ENCODE data around the gene CD59. TPM values are rescaled to one million over a fixed set of nuclear protein-coding genes. Genes with fewer than 3 reads are reported as not detected.
A peak's percentile ranks its signal among the peaks of the same experiment; 100 is the strongest.

Gene CD59
- total RNA-seq, 2 donors from 2014 or later, result 10.0 to 35.5 TPM

GRCh38 chr11:33703234-33703633, 33.0 kb downstream of the CD59 start:
- no peak overlapping the region for H3K4me3 Mint-ChIP-seq
- no peaks in the 10 kb centered on the region for H3K9me3 Mint-ChIP-seq
- ATAC-seq (replicated peaks in 1 of 2), result no peak
- H3K27me3 Mint-ChIP-seq (ENCODE audit: low read depth), result peaks cover 12% of the 10 kb centered on the region
- no peak overlapping the region for H3K27ac Mint-ChIP-seq
- no peaks in the 10 kb centered on the region for H3K36me3 Mint-ChIP-seq (ENCODE audit: insufficient read depth in 2 of 2)
- peaks cover 26% of the 10 kb centered on the region for H3K4me1 Mint-ChIP-seq (ENCODE audit: low read depth)
- no peak for DNase-seq

GRCh38 chr11:33701302-33702230, 34.7 kb downstream of the CD59 start:
- peaks cover 29% of the 10 kb centered on the region for H3K27me3 Mint-ChIP-seq (ENCODE audit: low read depth)
- no peaks in the 10 kb centered on the region for H3K36me3 Mint-ChIP-seq (ENCODE audit: insufficient read depth in 2 of 2)
- peak overlapping the region; percentile 92 to 93 for H3K4me3 Mint-ChIP-seq
- DNase-seq (no peak), ATAC-seq (replicated peaks in 1 of 2) (no peak)
- H3K9me3 Mint-ChIP-seq, result no peaks in the 10 kb centered on the region
- peaks cover 20% of the 10 kb centered on the region for H3K4me1 Mint-ChIP-seq (ENCODE audit: low read depth)
- H3K27ac Mint-ChIP-seq, result no peak overlapping the region

GRCh38 chr11:33700502-33701271, 35.5 kb downstream of the CD59 start, which contains the start of gene C11orf91:
C11orf91 (minus strand) TSS chr11:33700826; CDS start chr11:33700740, 86 bp downstream.
- Mint-ChIP-seq H3K4me1 (ENCODE audit: low read depth) (peaks cover 15% of the 10 kb centered on the region), H3K4me3 (peak within 1 kb of the TSS; percentile 92 to 93), H3K27ac (peak within 1 kb of the TSS; percentile 71), H3K36me3 (ENCODE audit: insufficient read depth in 2 of 2) (no peaks in the 10 kb centered on the region), H3K9me3 (no peaks in the 10 kb centered on the region), H3K27me3 (ENCODE audit: low read depth) (peaks cover 37% of the 10 kb centered on the region)
- ATAC-seq (replicated peaks in 1 of 2) (peak; percentile 93 to 94), DNase-seq (peak; percentile 95 to 98)

GRCh38 chr11:33700063-33700501, 36.1 kb downstream of the CD59 start:
- Mint-ChIP-seq H3K27ac (no peak overlapping the region), H3K4me1 (ENCODE audit: low read depth) (peaks cover 15% of the 10 kb centered on the region), H3K9me3 (no peaks in the 10 kb centered on the region), H3K27me3 (ENCODE audit: low read depth) (peaks cover 37% of the 10 kb centered on the region), H3K4me3 (peak overlapping the region; percentile 77 to 85), H3K36me3 (ENCODE audit: insufficient read depth in 2 of 2) (no peaks in the 10 kb centered on the region)
- no peak for DNase-seq
- no peak for ATAC-seq (replicated peaks in 1 of 2)

- Mint-ChIP-seq H3K4me3 (peak overlapping the region; percentile 77 to 85), H3K36me3 (ENCODE audit: insufficient read depth in 2 of 2) (no peaks in the 10 kb centered on the region), H3K4me1 (ENCODE audit: low read depth) (peaks cover 15% of the 10 kb centered on the region), H3K27me3 (ENCODE audit: low read depth) (peaks cover 37% of the 10 kb centered on the region), H3K9me3 (no peaks in the 10 kb centered on the region), H3K27ac (no peak overlapping the region)
- ATAC-seq (replicated peaks in 1 of 2), result no peak
- DNase-seq, result no peak
These were observed 36.6 kb downstream of the CD59 start for GRCh38 chr11:33699515-33700062.

- H3K27ac Mint-ChIP-seq, result no peak overlapping the region
- DNase-seq (no peak), ATAC-seq (replicated peaks in 1 of 2) (no peak)
- H3K9me3 Mint-ChIP-seq, result no peaks in the 10 kb centered on the region
- peaks cover 15% of the 10 kb centered on the region for H3K4me1 Mint-ChIP-seq (ENCODE audit: low read depth)
- H3K4me3 Mint-ChIP-seq, result no peak overlapping the region
- peaks cover 37% of the 10 kb centered on the region for H3K27me3 Mint-ChIP-seq (ENCODE audit: low read depth)
- no peaks in the 10 kb centered on the region for H3K36me3 Mint-ChIP-seq (ENCODE audit: insufficient read depth in 2 of 2)
These were observed 37.3 kb downstream of the CD59 start for GRCh38 chr11:33698921-33699320.

- ATAC-seq (replicated peaks in 1 of 2) (no peak), DNase-seq (no peak)
- Mint-ChIP-seq H3K4me1 (ENCODE audit: low read depth) (peaks cover 15% of the 10 kb centered on the region), H3K36me3 (ENCODE audit: insufficient read depth in 2 of 2) (no peaks in the 10 kb centered on the region), H3K27ac (no peak overlapping the region), H3K9me3 (no peaks in the 10 kb centered on the region), H3K4me3 (no peak overlapping the region), H3K27me3 (ENCODE audit: low read depth) (peaks cover 37% of the 10 kb centered on the region)
These were observed 38.2 kb downstream of the CD59 start for GRCh38 chr11:33697997-33698396.

- Mint-ChIP-seq H3K4me3 (no peak overlapping the region), H3K27me3 (ENCODE audit: low read depth) (peaks cover 37% of the 10 kb centered on the region)
These were observed 39.1 kb downstream of the CD59 start for GRCh38 chr11:33696931-33697638.

GRCh38 chr11:33696411-33696810, 39.8 kb downstream of the CD59 start:
- H3K4me1 Mint-ChIP-seq (ENCODE audit: low read depth), result peaks cover 17% of the 10 kb centered on the region
- no peak overlapping the region for H3K4me3 Mint-ChIP-seq
- DNase-seq (no peak), ATAC-seq (replicated peaks in 1 of 2) (no peak)
- no peaks in the 10 kb centered on the region for H3K9me3 Mint-ChIP-seq
- no peaks in the 10 kb centered on the region for H3K36me3 Mint-ChIP-seq (ENCODE audit: insufficient read depth in 2 of 2)
- peaks cover 37% of the 10 kb centered on the region for H3K27me3 Mint-ChIP-seq (ENCODE audit: low read depth)
- H3K27ac Mint-ChIP-seq, result no peak overlapping the region

More at GRCh38 chr11:33696931-33697638, 39.1 kb downstream of the CD59 start:
- DNase-seq, result no peak
- Mint-ChIP-seq H3K9me3 (no peaks in the 10 kb centered on the region), H3K27ac (no peak overlapping the region), H3K4me1 (ENCODE audit: low read depth) (peaks cover 15% of the 10 kb centered on the region), H3K36me3 (ENCODE audit: insufficient read depth in 2 of 2) (no peaks in the 10 kb centered on the region)
- no peak for ATAC-seq (replicated peaks in 1 of 2)

- no peaks in the 10 kb centered on the region for H3K36me3 Mint-ChIP-seq (ENCODE audit: insufficient read depth in 2 of 2)
- no peak overlapping the region for H3K4me3 Mint-ChIP-seq
- no peaks in the 10 kb centered on the region for H3K9me3 Mint-ChIP-seq
- peaks cover 24% of the 10 kb centered on the region for H3K4me1 Mint-ChIP-seq (ENCODE audit: low read depth)
- H3K27ac Mint-ChIP-seq, result no peak overlapping the region
- H3K27me3 Mint-ChIP-seq (ENCODE audit: low read depth), result peaks cover 36% of the 10 kb centered on the region
- no peak for ATAC-seq (replicated peaks in 1 of 2)
- DNase-seq, result no peak
These were observed 41.1 kb downstream of the CD59 start for GRCh38 chr11:33695051-33695566.

- no peak overlapping the region for H3K4me3 Mint-ChIP-seq
- H3K4me1 Mint-ChIP-seq (ENCODE audit: low read depth), result peaks cover 24% of the 10 kb centered on the region
- no peak for DNase-seq
- no peak overlapping the region for H3K27ac Mint-ChIP-seq
- H3K9me3 Mint-ChIP-seq, result no peaks in the 10 kb centered on the region
- no peaks in the 10 kb centered on the region for H3K36me3 Mint-ChIP-seq (ENCODE audit: insufficient read depth in 2 of 2)
- peaks cover 30% of the 10 kb centered on the region for H3K27me3 Mint-ChIP-seq (ENCODE audit: low read depth)
- ATAC-seq (replicated peaks in 1 of 2), result no peak
These were observed 41.7 kb downstream of the CD59 start for GRCh38 chr11:33694346-33695050.

- Mint-ChIP-seq H3K4me3 (no peak overlapping the region), H3K36me3 (ENCODE audit: insufficient read depth in 2 of 2) (no peaks in the 10 kb centered on the region), H3K9me3 (no peaks in the 10 kb centered on the region), H3K4me1 (ENCODE audit: low read depth) (peaks cover 29% of the 10 kb centered on the region), H3K27ac (no peak overlapping the region), H3K27me3 (ENCODE audit: low read depth) (peaks cover 18% of the 10 kb centered on the region)
- DNase-seq (no peak), ATAC-seq (replicated peaks in 1 of 2) (no peak)
These were observed 43.7 kb downstream of the CD59 start for GRCh38 chr11:33692541-33692940.

All from activated T-cell treated with anti-CD3 and anti-CD28 coated beads, Interleukin-2, amount 50 U/mL, for 72 hours (primary cell).